CD4-positive, alpha-beta T cell (primary cell): ENCODE measurements around the gene SSBP4. TPM values are rescaled to one million over a fixed set of nuclear protein-coding genes. Genes with fewer than 3 reads are reported as not detected.

Source experiments
- ATAC-seq: fragments of 200-7000 bp; cut with Tn5 transposase; one replicate; pipeline ENCODE4 v1.10.0; 2022; ENCODE audit warnings: mild to moderate bottlenecking; ENCODE audit not compliant: poor library complexity
- CTCF ChIA-PET: fragments of 350-600 bp; sonication (Branson Sonifier 250); formaldehyde crosslinking; loops from one replicate; lab custom pipeline; 2021; ENCODE audit warnings: antibody characterized with exemption, inconsistent platforms; lab: Charles Lee
- POLR2A ChIA-PET: fragments of 350-600 bp; sonication (Branson Sonifier 250); formaldehyde crosslinking; loops from one replicate; lab custom pipeline; 2021; ENCODE audit warnings: antibody characterized with exemption, inconsistent platforms; lab: Charles Lee
- DNase-seq, 14 experiments: peaks; one replicate each; pipeline ENCODE4 v3.0.0-alpha.2; 2013 to 2020; ENCODE audit warnings: mixed read lengths in 2 of 14
- H3K27ac ChIP-seq, 2 donors: one replicate each; pipeline versions ENCODE4 v1.5.1 to v1.7.0; 2013; ENCODE audit warnings: low read length in 2 of 2, low read depth in 1 of 2, mild to moderate bottlenecking in 1 of 2
- H3K27me3 ChIP-seq, 2 experiments: 1 replicate in 1 of 2; 2 replicates in 1 of 2; pipeline versions ENCODE4 v1.6.1 to v1.7.0; 2013; ENCODE audit warnings: low read length in 2 of 2, control low read depth in 1 of 2, mild to moderate bottlenecking in 1 of 2, moderate library complexity in 1 of 2; ENCODE audit not compliant: insufficient read depth in 2 of 2, control insufficient read depth in 1 of 2
- H3K36me3 ChIP-seq: one replicate; pipeline ENCODE4 v1.6.1; 2013; ENCODE audit warnings: low read length, control low read depth; ENCODE audit not compliant: insufficient read depth
- H3K4me1 ChIP-seq: one replicate; pipeline ENCODE4 v1.6.1; 2013; ENCODE audit warnings: low read length, control low read depth; ENCODE audit not compliant: insufficient read depth
- H3K4me3 ChIP-seq: one replicate; pipeline ENCODE4 v1.5.1; 2013; ENCODE audit warnings: mild to moderate bottlenecking, low read length, moderate library complexity
- H3K9me3 ChIP-seq, 2 experiments: 1 replicate in 1 of 2; 2 replicates in 1 of 2; pipeline versions ENCODE4 v1.6.1 to v1.7.0; 2013; ENCODE audit warnings: low read length in 2 of 2, mild to moderate bottlenecking in 2 of 2, control low read depth in 1 of 2, moderate library complexity in 1 of 2; ENCODE audit not compliant: control insufficient read depth in 1 of 2, insufficient read depth in 1 of 2
- H3K27ac Mint-ChIP-seq: one replicate; pipeline ENCODE4 v1.8.0; 2020; ENCODE audit warnings: mixed read lengths
- H3K27me3 Mint-ChIP-seq: one replicate; pipeline ENCODE4 v1.8.0; 2021; ENCODE audit warnings: mixed read lengths
- H3K36me3 Mint-ChIP-seq: one replicate; pipeline ENCODE4 v1.8.0; 2021; ENCODE audit warnings: low read depth, mixed read lengths
- H3K4me1 Mint-ChIP-seq: one replicate; pipeline ENCODE4 v1.8.0; 2021; ENCODE audit warnings: low read depth, mixed read lengths
- H3K4me3 Mint-ChIP-seq: one replicate; pipeline ENCODE4 v1.8.0; 2020; ENCODE audit warnings: mild to moderate bottlenecking, mixed read lengths
- H3K9me3 Mint-ChIP-seq: one replicate; pipeline ENCODE4 v1.8.0; 2020; ENCODE audit warnings: mixed read lengths
- intact Hi-C, 2 experiments: fragments of 100-400 bp; cut with DNase I in 1 of 2; cut with micrococcal nuclease in 1 of 2; formaldehyde crosslinking; loops; one replicate each; pipeline versions ENCODE4 v1.15.1 to v1.9.0; 2023 to 2025; cut with DNase I, micrococcal nuclease
- total RNA-seq, 174 experiments: library from RNA in 2 of 174; stranded (reverse) in 2 of 174; gene quantifications; one replicate each; pipeline ENCODE4 v1.2.3 and lab custom pipeline; 2021 to 2026
- TF ChIP-seq, protein P1 (sequence below): fragments of 200-600 bp; IDR thresholded peaks from one replicate; pipeline ENCODE4 v1.8.0; 2022; ENCODE audit warnings: antibody characterized with exemption, mild to moderate bottlenecking

The SSBP4 gene
- total RNA-seq, 2 experiments from 2014 or later: 44.0 to 50.9 TPM

DNA sequence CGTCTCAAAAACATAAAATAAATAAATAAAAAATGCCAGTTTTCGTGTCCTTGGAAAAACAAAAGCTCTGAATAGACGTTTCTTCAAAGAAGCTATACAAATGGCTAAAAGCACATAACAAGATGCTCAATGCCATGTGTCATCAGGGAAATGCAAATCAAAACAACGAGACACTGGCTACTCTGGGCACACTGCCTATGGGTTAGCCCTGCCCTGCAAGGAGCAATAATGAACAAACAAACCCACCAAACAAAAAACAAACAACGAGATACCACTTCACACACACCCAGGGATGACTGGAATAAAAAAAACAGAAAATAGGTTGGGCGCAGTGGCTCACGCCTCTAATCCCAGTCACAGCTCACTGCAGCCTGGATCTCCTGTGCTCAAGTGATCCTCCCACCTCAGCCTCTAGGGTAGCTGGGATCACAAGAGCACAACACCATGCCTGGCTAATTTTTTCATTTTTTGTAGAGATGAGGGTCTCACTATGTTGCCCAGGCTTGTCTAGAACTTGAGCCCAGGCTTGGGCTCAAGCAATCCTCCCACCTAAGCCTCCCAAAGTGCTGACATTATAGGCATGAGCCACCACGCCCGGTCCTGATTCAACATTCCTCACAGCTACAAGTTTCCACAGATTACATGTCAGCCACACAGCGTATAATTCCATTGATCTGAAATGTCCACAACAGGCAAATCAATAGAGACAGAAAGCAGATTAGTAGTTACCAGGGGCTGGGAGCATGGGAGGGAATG, 34.2 kb downstream of the SSBP4 start:
- H3K9me3 Mint-ChIP-seq: no peaks in the 10 kb centered on the region
- H3K4me3 Mint-ChIP-seq: no peak overlapping the region
- no peak overlapping the region for H3K4me3 ChIP-seq
- TF ChIP-seq, protein P1, sequence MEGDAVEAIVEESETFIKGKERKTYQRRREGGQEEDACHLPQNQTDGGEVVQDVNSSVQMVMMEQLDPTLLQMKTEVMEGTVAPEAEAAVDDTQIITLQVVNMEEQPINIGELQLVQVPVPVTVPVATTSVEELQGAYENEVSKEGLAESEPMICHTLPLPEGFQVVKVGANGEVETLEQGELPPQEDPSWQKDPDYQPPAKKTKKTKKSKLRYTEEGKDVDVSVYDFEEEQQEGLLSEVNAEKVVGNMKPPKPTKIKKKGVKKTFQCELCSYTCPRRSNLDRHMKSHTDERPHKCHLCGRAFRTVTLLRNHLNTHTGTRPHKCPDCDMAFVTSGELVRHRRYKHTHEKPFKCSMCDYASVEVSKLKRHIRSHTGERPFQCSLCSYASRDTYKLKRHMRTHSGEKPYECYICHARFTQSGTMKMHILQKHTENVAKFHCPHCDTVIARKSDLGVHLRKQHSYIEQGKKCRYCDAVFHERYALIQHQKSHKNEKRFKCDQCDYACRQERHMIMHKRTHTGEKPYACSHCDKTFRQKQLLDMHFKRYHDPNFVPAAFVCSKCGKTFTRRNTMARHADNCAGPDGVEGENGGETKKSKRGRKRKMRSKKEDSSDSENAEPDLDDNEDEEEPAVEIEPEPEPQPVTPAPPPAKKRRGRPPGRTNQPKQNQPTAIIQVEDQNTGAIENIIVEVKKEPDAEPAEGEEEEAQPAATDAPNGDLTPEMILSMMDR: no peak
- H3K36me3 ChIP-seq: peaks cover 63% of the 10 kb centered on the region
- no peak for ATAC-seq
- peaks cover 66% of the 10 kb centered on the region for H3K36me3 Mint-ChIP-seq
- H3K27me3 ChIP-seq: no peaks in the 10 kb centered on the region
- ChIA-PET CTCF (no interaction called here), POLR2A (no interaction called here)
- H3K27ac Mint-ChIP-seq: no peak overlapping the region
- intact Hi-C loops: loop anchor here in 1 of 2 experiments (5.0 kb wide), 3 partner anchors 219 to 489 kb away; partner anchors contain the start of gene HOMER3
- H3K27ac ChIP-seq: no peak overlapping the region
- H3K4me1 Mint-ChIP-seq: peaks cover 5% of the 10 kb centered on the region
- H3K9me3 ChIP-seq: no peaks in the 10 kb centered on the region
- H3K4me1 ChIP-seq: peaks cover 11% of the 10 kb centered on the region
- DNase-seq: no peak
- no peaks in the 10 kb centered on the region for H3K27me3 Mint-ChIP-seq

DNA sequence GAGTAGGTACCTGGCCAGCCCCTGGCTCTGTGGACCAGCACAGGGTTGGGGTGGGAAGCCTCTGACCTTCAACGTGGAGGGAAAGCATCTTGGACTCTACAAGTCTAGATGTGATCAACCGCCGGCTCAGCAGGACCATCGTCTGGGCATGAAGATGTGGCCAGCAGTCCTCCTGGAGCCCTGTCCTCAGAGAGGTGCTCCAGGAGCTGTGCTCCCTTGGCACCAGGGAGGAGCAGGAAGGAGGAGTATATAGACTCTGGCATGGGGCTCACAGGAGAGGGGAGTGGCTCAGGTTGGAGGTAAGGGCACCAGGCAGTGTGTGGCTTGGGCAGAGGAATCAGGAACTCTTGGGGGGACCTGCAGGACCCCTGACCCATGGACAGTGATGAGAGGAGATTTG, 37.1 kb downstream of the SSBP4 start:
- intact Hi-C loops: no loop called here
- no peaks in the 10 kb centered on the region for H3K27me3 Mint-ChIP-seq
- ChIA-PET CTCF (no interaction called here), POLR2A (no interaction called here)
- no peaks in the 10 kb centered on the region for H3K27me3 ChIP-seq
- H3K9me3 ChIP-seq: no peaks in the 10 kb centered on the region
- TF ChIP-seq, protein P1: no peak
- H3K4me1 ChIP-seq: peaks cover 7% of the 10 kb centered on the region
- H3K36me3 ChIP-seq: peaks cover 58% of the 10 kb centered on the region
- H3K27ac Mint-ChIP-seq: no peak overlapping the region
- no peaks in the 10 kb centered on the region for H3K9me3 Mint-ChIP-seq
- no peaks in the 10 kb centered on the region for H3K4me1 Mint-ChIP-seq
- H3K36me3 Mint-ChIP-seq: peaks cover 63% of the 10 kb centered on the region
- DNase-seq (no peak), ATAC-seq (no peak)
- H3K4me3 ChIP-seq: no peak overlapping the region
- H3K4me3 Mint-ChIP-seq: no peak overlapping the region
- no peak overlapping the region for H3K27ac ChIP-seq

DNA sequence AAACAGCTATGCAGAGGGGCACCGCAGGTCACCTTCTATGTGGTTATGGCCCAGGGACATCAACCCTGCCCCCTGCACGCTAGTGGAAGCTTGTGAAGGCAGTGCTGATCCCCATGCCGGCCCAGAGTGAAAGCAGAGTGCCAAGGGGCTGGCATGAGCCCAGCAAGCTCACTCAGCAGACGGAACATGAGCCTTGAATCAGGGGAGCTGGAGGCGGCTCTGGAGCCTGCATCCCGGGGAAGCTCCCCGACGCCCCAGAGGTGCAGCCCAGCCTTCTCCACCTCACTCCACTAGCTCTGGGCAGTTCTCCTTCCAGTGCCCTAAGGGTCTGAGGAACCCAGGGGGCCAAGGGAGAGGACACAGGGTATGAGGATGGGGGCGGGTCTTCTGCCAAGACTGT, 37.8 kb downstream of the SSBP4 start:
- Mint-ChIP-seq H3K27me3 (no peaks in the 10 kb centered on the region), H3K9me3 (no peaks in the 10 kb centered on the region), H3K4me3 (no peak overlapping the region), H3K27ac (no peak overlapping the region), H3K36me3 (peaks cover 69% of the 10 kb centered on the region), H3K4me1 (peaks cover 3% of the 10 kb centered on the region)
- intact Hi-C loops: no loop called here
- Histone ChIP-seq H3K36me3 (peaks cover 60% of the 10 kb centered on the region), H3K27ac (no peak overlapping the region), H3K4me3 (no peak overlapping the region), H3K27me3 (no peaks in the 10 kb centered on the region), H3K9me3 (no peaks in the 10 kb centered on the region), H3K4me1 (peaks cover 7% of the 10 kb centered on the region)
- ChIA-PET POLR2A (no interaction called here), CTCF (no interaction called here)
- DNase-seq (no peak), ATAC-seq (no peak)
- TF ChIP-seq, protein P1: no peak
